ENCODE results near the gene POU6F1. TPM values are rescaled to one million over a fixed set of nuclear protein-coding genes. Genes with fewer than 3 reads are reported as not detected.

Gene POU6F1
- total RNA-seq, 1 donor from 2014 or later, result 9.0 TPM

DNA sequence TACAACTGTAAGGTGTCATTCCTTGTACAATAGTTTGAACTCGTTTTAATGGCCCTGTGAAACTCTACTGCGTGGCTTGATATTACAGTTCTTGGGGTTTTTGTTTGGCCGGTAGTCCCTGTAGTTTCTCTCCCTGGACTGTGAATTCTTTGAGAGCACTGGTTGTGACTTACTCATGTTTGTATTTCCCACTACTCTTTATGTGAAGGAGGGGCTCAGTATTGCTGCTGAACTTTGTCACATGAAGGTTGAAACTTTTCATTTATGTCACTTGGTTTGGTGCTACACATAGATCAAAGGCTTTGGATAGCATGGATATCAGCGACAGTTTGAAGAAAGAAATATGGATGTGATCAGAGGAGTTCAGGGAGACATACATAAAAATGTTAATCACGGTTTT lies 1.5 kb upstream of the POU6F1 start:
- Mint-ChIP-seq H3K27ac (peak overlapping the region; percentile 48), H3K27me3 (no peaks in the 10 kb centered on the region), H3K36me3 (ENCODE audit: low read depth) (peaks cover 2% of the 10 kb centered on the region), H3K4me1 (peaks cover 13% of the 10 kb centered on the region), H3K4me3 (peak overlapping the region; percentile 26), H3K9me3 (no peaks in the 10 kb centered on the region)
- DNase-seq, result no peak
- intact Hi-C loops (cut with micrococcal nuclease), result loop anchor here (5.0 kb wide), 2 partner anchors 103 to 137 kb away; partner anchors contain the start of genes BIN2 and CSRNP2

GRCh38 chr12:51218607-51219161 lies 822 bp upstream of the POU6F1 start:
- Mint-ChIP-seq H3K9me3 (no peaks in the 10 kb centered on the region), H3K27ac (peak overlapping the region; percentile 88), H3K36me3 (ENCODE audit: low read depth) (peaks cover 4% of the 10 kb centered on the region), H3K4me1 (peaks cover 13% of the 10 kb centered on the region), H3K4me3 (peak overlapping the region; percentile 85), H3K27me3 (no peaks in the 10 kb centered on the region)
- no peak for DNase-seq
- intact Hi-C loops (cut with micrococcal nuclease), result loop anchor here (1.0 to 5.0 kb wide), 4 partner anchors 20 to 136 kb away; partner anchors contain the start of genes BIN2, CSRNP2, DAZAP2 and TFCP2

DNA sequence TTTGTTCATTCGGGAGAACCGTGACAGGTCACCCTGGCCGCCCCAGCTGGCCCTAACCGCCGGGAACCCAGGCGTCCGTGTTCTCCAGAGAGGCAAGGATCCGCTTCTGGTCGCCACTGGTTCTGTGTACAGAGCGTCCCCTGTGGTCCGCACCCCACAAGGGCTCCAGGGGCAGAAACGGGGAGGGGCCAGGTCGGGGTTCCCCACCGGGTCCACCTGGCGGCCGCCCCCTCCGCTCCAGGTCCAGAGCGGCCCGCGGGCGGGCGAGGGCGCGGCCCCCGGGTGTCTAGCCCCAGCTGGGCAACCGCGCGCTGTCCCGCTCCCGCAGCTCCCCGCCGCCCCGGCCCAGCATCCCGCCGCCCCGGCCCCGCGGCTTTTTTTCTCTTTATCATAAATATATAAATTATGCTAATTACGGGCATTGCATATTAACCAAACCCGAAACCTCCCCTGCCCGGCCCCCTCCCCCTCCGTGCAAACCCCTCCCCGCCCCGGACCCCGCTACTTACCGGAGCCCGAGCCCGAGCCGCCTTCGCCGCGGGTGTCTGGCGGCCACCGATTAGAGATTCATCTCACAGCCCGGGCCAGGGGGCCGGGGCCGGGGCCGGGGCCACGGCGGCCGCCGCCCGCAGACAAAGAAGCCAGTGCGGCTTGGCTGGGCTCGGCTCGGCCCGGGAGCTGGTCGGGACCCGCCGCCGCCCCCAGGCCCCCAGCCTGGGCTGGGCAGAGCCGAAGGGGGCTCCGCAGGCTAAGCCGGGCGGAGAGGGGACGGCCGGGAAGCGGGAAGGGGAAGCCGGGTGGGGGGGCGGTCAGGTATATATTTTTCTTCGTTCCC lies 512 bp downstream of the POU6F1 start:
- intact Hi-C loops (cut with micrococcal nuclease), result loop anchor here (5.0 kb wide), 2 partner anchors 105 to 135 kb away; partner anchors contain the start of genes BIN2 and CSRNP2
- Mint-ChIP-seq H3K27ac (peak overlapping the region; percentile 88), H3K9me3 (no peaks in the 10 kb centered on the region)

DNA sequence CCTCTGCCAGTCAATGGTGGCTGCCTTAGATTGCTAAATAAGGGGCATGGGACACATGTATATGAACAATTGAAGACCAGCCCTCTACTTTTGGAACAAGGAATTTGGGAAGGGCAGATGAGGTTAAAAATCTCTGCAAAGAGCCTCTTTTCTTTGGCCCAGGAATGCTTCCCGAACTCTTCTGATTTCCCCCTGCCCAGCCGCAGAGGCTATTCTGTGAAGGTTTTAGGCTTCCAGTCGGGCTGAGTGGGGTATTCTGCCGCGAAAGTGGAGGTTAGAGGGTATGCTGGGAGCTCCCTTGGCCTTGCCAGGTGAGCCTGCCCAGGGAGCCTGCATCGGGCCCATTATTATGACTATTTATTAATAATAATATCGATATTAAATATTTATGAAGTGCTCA lies 1.2 kb downstream of the POU6F1 start:
- Mint-ChIP-seq H3K36me3 (ENCODE audit: low read depth) (peaks cover 4% of the 10 kb centered on the region), H3K27ac (peak overlapping the region; percentile 14), H3K4me3 (peak overlapping the region; percentile 56), H3K27me3 (no peaks in the 10 kb centered on the region), H3K4me1 (peaks cover 13% of the 10 kb centered on the region), H3K9me3 (no peaks in the 10 kb centered on the region)
- intact Hi-C loops (cut with micrococcal nuclease), result loop anchor here (5.0 kb wide), 2 partner anchors 106 to 134 kb away; partner anchors contain the start of genes BIN2 and CSRNP2
- no peak for DNase-seq

More for the DNA sequence above, 512 bp downstream of the POU6F1 start:
- peak; percentile 82 for DNase-seq
- Mint-ChIP-seq H3K36me3 (ENCODE audit: low read depth) (peaks cover 4% of the 10 kb centered on the region), H3K4me1 (peaks cover 13% of the 10 kb centered on the region), H3K4me3 (peak overlapping the region; percentile 85), H3K27me3 (no peaks in the 10 kb centered on the region)

GRCh38 chr12:51214895-51215294 lies 3.0 kb downstream of the POU6F1 start:
- peaks cover 13% of the 10 kb centered on the region for H3K4me1 Mint-ChIP-seq
- intact Hi-C loops (cut with micrococcal nuclease), result loop anchor here (5.0 kb wide), 2 partner anchors 107 to 133 kb away; partner anchors contain the start of genes BIN2 and CSRNP2
- H3K9me3 Mint-ChIP-seq, result no peaks in the 10 kb centered on the region
- peaks cover 5% of the 10 kb centered on the region for H3K27me3 Mint-ChIP-seq
- H3K27ac Mint-ChIP-seq, result no peak overlapping the region
- peaks cover 4% of the 10 kb centered on the region for H3K36me3 Mint-ChIP-seq (ENCODE audit: low read depth)
- DNase-seq, result no peak
- H3K4me3 Mint-ChIP-seq, result no peak overlapping the region

DNA sequence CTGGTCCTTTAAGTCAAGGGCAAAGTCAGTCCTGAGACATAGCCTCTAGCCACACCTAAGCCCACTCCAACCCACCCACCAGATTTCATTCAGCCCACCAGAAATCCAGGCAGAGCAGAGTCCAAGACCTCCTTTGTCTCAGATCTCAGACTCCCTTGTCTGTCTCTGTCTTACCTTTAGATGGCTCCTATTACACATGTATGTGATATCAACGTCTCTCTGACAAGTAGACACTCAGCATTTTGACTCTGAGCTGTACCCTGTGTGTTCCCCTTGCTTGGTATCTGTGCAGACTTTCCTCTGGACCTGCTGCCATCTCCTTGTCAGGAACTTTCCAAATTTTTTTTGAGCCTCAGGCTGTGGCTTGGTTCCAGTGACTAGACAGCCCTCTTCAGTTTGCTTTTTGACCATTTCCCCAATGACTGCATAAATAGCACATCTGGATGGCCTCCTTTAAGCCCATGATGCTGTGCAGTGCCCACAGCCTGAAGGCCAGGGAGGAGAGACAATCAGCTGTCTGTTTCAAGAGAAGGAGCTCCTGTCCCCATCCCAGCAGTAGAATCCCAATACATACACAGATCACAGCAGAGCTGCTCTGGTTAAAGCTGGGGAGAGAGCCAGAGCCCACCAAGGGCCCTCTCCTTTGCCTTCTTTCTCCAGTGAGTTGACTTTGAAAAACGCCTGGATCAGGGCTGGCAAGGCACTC lies 7.0 kb downstream of the POU6F1 start:
- DNase-seq, result no peak
- peaks cover 4% of the 10 kb centered on the region for H3K36me3 Mint-ChIP-seq (ENCODE audit: low read depth)
- intact Hi-C loops (cut with micrococcal nuclease), result no loop called here
- peaks cover 5% of the 10 kb centered on the region for H3K27me3 Mint-ChIP-seq
- H3K27ac Mint-ChIP-seq, result no peak overlapping the region
- no peaks in the 10 kb centered on the region for H3K9me3 Mint-ChIP-seq
- H3K4me1 Mint-ChIP-seq, result no peaks in the 10 kb centered on the region
- H3K4me3 Mint-ChIP-seq, result no peak overlapping the region

DNA sequence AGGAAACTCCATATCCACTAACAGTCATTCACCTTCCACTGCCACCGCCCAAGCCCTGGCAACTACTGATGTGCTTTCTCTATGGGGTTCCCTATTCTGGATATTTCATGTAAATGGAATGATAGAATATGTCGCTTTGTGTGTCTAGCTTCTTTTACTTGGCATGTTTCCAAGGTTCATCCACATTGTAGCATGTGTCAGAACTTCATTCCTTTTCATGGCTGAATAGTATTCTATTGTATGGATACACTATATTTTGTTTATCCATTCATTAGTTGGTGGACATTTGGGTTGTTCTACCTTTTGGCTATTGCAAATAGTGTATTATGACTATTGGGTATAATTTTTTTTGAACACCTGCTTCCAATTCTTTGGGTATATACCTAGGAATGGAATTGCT lies 8.6 kb downstream of the POU6F1 start:
- Mint-ChIP-seq H3K27ac (no peak overlapping the region), H3K9me3 (no peaks in the 10 kb centered on the region), H3K36me3 (ENCODE audit: low read depth) (peaks cover 1% of the 10 kb centered on the region), H3K27me3 (peaks cover 5% of the 10 kb centered on the region), H3K4me3 (no peak overlapping the region), H3K4me1 (no peaks in the 10 kb centered on the region)
- intact Hi-C loops (cut with micrococcal nuclease), result no loop called here
- no peak for DNase-seq

DNA sequence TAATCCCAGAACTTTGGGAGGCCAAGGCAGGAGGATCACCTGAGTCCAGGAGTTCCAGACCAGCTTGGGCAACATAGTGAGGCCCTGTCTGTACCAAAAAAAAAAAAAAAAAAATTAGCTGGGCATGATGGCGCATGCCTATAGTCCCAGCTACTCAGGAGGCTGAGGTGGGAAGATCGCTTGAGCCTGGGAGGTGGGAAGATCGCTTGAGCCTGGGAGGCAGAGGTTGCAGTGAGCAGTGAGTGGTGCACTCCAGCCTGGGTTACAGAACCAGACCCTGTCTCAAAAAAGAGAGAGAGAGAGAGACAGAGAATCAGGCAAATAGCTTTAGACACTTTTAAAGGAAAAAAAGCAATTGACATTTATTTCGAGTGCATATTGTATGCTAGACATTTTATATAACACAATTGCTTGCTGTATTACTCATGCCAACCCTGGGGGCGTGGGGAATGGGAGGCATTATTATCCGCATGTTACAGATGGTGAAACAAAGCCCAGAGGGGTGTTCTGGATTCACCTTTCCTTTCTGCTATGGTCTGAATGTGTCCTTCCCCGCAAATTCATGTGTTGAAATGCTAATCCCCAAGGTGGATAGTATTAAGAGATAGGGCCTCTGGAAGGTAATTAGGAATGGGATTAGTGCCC lies 9.7 kb downstream of the POU6F1 start:
- Mint-ChIP-seq H3K9me3 (no peaks in the 10 kb centered on the region), H3K27ac (no peak overlapping the region), H3K27me3 (peaks cover 5% of the 10 kb centered on the region), H3K4me3 (no peak overlapping the region), H3K36me3 (ENCODE audit: low read depth) (no peaks in the 10 kb centered on the region), H3K4me1 (peaks cover 6% of the 10 kb centered on the region)
- intact Hi-C loops (cut with micrococcal nuclease), result no loop called here
- DNase-seq, result no peak

- no peak for DNase-seq
- Mint-ChIP-seq H3K4me3 (no peak overlapping the region), H3K27ac (no peak overlapping the region), H3K27me3 (peaks cover 3% of the 10 kb centered on the region), H3K36me3 (ENCODE audit: low read depth) (no peaks in the 10 kb centered on the region), H3K4me1 (peaks cover 9% of the 10 kb centered on the region), H3K9me3 (no peaks in the 10 kb centered on the region)
- intact Hi-C loops (cut with micrococcal nuclease), result no loop called here
Measured at GRCh38 chr12:51205350-51205749, 12.5 kb downstream of the POU6F1 start.

DNA sequence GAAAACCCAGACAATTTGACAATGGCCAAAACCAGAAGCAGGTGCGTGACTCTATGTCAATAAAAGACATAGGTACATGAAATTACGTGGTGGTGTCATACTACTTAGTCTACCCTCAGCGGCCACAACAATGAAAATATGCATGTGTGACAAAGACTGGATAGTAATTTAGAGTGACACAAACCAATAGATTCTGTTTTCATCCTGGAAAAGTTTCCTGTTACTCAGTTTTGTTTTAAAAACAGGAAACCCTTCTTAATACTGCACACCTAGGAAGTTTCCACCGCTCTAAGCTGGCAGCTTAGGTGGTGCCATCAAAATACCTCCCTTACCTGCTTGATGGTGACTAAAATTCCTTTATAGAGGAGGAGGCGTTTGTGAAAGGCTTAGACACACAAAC lies 15.1 kb downstream of the POU6F1 start:
- H3K36me3 Mint-ChIP-seq (ENCODE audit: low read depth), result no peaks in the 10 kb centered on the region
- DNase-seq, result no peak
- no peaks in the 10 kb centered on the region for H3K9me3 Mint-ChIP-seq
- intact Hi-C loops (cut with micrococcal nuclease), result no loop called here
- H3K4me3 Mint-ChIP-seq, result no peak overlapping the region
- peak overlapping the region; percentile 43 for H3K27ac Mint-ChIP-seq
- no peaks in the 10 kb centered on the region for H3K27me3 Mint-ChIP-seq
- H3K4me1 Mint-ChIP-seq, result peaks cover 9% of the 10 kb centered on the region

- H3K36me3 Mint-ChIP-seq (ENCODE audit: low read depth), result no peaks in the 10 kb centered on the region
- H3K4me3 Mint-ChIP-seq, result no peak overlapping the region
- H3K27ac Mint-ChIP-seq, result no peak overlapping the region
- H3K9me3 Mint-ChIP-seq, result no peaks in the 10 kb centered on the region
- intact Hi-C loops (cut with micrococcal nuclease), result no loop called here
- no peaks in the 10 kb centered on the region for H3K27me3 Mint-ChIP-seq
- H3K4me1 Mint-ChIP-seq, result peaks cover 9% of the 10 kb centered on the region
- no peak for DNase-seq
Measured at GRCh38 chr12:51200806-51201205, 17.1 kb downstream of the POU6F1 start.

- intact Hi-C loops (cut with micrococcal nuclease), result no loop called here
- H3K9me3 Mint-ChIP-seq, result no peaks in the 10 kb centered on the region
- peaks cover 9% of the 10 kb centered on the region for H3K4me1 Mint-ChIP-seq
- no peaks in the 10 kb centered on the region for H3K36me3 Mint-ChIP-seq (ENCODE audit: low read depth)
- no peak overlapping the region for H3K27ac Mint-ChIP-seq
- DNase-seq, result no peak
- H3K4me3 Mint-ChIP-seq, result no peak overlapping the region
- H3K27me3 Mint-ChIP-seq, result no peaks in the 10 kb centered on the region
Measured at GRCh38 chr12:51200156-51200555, 17.7 kb downstream of the POU6F1 start.

- intact Hi-C loops (cut with micrococcal nuclease), result no loop called here
- Mint-ChIP-seq H3K27ac (no peak overlapping the region), H3K36me3 (ENCODE audit: low read depth) (no peaks in the 10 kb centered on the region), H3K4me3 (no peak overlapping the region), H3K9me3 (no peaks in the 10 kb centered on the region), H3K4me1 (peaks cover 9% of the 10 kb centered on the region), H3K27me3 (no peaks in the 10 kb centered on the region)
- no peak for DNase-seq
Measured at GRCh38 chr12:51199366-51199945, 18.4 kb downstream of the POU6F1 start.
